Fibroblast of skin of right quadriceps (primary cell): ENCODE results near the gene STAT4.
A peak's percentile ranks its signal among the peaks of the same experiment; 100 is the strongest.
"Not testable (repeated sequence)": the region's sequence is repeated elsewhere in the genome, so short reads cannot be mapped to it uniquely, and the experiment has no call there.

Experiments used
- DNase-seq: peaks from one replicate; pipeline ENCODE4 v3.0.0-alpha.2; 2013

STAT4 gene

DNA sequence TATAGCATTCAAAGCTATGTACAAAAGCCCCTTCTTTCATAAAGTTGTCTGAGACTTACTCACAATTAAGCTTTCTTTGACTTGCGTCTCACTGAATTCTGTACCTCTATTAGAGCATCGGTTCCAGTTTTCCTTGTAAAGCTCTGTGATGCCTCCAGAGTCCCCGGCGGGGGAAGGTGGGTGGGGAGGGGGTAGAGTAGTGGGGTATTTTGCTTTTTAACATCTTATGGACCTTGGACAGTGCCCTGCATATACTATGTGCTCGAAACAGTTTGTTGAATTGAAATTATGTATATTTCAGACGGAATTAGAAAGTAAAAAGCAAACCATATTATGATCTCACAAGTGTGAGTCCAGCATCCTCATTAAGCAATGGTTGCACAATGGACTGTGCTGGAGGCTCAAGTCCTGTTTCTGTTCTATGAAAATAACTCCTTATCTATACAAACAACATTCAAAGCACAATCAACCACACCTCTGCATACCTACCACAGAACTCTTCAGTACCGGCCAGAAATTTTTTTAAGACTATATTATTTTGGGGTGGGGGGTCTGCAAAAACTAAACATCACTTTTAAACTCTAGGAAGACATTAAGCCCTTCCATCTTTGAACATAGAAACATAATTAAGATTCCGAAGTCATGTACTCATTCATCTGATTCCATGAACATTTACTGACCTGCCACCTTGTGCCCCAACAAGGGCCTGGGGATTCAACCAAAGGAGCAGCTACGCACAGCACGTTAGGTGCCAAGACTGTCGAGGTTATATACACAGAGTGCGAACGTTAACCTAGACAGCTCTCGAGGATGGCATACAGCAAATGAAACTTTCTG lies 137.7 kb downstream of the STAT4 start:
- DNase-seq, result no peak

DNA sequence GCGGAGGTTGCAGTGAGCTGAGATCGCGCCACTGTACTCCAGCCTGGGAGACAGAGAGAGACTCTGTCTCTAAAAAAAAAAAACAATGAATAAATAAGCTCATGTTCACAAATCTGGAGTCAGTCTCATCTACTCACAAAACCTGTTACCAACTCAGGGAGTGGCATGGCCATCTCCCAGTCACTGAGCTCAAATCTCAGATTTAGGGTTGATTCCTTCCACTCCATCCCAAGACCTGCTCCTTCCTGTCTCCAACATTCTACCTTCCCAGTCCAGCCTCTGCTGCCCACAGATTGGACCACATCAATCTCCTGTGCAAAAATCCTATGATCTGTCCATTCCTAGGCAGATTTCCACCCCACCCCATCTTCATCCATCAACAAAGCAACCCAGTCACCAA lies 138.4 kb downstream of the STAT4 start:
- DNase-seq, result no peak

DNA sequence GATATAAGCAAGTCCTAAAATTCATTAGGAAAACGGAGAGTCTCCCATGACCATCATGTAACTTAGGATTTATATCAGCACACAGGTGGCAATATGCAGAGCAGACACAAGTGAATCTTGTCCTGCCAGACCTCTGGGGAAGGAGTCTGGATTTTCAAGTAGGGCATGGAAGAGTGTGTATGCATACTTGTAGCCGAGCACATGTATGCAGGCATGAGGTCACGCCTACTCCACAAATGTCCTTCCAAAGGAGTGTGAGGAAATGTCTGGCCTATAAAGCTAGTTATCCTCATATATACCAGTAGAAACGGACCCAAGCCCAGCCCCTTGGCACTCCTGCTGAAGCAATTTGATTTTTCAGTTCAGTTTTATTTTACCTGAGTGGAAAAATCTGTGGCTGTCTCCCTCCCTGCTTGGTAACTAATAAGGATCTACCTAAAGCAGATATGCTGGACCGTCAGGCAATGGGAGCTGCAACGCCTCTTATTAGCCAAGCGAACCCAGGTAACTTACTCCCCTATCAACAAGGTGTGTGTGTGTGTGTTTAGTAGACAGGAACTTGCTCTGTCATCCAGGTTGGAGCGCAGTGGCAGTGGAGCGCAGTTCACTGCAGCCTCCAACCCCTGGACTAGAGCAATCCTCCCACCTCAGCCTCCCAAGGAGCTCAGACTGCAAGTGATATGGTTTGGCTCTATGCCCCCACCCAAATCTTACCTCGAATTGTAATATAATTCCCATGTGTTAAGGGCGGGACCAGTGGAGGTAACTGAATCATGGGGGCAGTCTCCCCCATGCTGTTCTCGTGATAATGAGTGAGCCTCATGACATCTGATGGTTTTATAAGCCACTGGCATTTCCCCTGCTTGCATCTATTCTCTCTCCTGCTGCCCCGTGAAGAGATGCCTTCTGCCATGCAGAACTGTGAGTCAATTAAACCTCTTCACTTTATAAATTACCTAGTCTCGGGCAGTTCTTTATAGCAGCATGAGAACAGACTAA lies 139.6 kb downstream of the STAT4 start:
- DNase-seq, result no peak

DNA sequence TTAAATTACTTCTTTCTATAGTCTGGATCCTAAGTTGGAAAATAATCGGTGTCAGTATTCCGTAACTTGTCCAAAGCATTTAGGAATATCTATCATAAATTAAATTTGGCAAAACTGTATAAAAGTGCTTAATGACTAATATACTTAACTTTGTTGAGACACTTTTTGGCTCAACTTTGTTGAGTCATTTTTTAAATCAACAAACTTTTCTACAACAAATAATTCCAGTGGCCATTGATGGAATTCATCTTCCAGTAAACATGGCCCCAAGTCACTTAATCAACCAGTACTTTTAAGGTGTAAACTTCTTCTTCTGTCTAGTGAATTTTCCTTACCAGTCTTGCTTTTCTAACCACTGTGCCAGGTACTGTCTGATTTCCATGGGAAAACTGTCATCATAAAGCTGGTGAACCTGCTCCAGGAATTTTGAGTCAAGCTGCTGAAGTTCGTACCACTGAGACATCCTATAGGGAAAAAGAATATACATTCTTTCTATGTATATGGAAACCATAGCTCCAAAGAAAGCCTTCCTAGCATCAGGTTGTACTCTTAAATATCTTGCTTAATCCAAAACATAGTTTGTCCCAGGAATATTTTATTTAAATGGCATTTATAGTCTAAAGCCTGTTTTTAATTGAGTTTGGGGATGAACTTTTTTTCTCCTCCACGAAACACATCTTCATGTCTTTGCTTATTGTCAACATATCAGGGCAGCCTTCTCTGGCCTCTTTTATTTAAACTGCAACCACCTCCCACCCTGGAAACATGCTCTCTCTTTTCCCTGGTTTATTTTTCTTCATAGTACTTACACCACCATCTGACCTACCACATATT lies 141.0 kb downstream of the STAT4 start:
- peak; percentile 23 for DNase-seq

DNA sequence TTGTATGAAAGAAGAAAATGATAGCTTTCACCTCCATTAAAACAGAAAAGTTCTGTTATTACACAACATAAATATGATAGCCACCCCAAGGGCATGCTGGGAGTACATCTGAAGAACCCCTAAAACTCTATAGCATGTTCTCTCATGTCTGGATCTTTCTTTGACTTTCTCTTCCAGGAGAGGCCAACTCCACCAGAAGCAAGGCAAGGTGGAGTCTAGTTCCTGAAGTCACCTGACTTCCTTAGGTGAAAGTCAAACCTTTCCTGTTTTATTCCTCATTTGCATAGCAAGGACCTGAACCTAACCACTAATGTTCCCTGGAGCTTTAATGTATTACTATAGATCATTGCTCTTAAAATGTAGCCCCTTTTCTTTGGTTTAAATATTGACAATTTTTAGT lies 142.5 kb downstream of the STAT4 start:
- no peak for DNase-seq

DNA sequence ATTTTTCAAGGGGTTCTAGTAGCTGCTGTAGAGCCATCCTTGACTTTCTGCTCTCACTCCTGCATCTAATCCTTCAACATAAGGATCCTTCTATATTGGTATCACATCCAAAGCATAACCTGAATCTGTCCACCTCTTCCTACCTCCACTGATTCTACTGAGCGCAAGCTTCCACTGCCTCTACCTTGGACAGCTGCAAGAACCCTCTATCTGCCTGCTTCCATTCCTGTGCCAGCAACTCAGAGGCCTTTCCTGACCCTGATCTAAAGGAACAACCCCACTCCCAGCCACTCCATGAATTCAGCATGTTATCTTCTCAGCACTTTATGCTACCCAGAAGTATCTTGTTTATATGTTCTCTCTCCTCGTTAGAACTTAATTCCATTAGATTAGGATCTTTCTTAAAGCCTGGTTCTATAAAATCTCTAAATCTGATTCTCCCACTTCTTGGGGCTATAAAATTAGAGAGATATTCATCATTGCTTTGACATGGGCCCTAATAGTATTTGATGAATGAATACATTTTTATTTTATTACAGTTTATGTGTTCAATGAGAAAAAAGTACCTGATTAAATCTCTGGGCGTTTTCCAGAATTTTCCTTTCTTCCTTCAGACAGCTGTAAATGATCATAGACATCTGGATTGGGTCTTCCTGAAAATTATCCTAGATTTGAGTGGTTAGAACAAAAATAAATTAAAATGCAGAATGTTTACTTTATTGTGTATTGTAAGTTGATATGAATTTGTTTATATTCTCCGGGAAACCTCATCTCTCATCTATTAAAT lies 143.6 kb downstream of the STAT4 start:
- DNase-seq, result no peak

DNA sequence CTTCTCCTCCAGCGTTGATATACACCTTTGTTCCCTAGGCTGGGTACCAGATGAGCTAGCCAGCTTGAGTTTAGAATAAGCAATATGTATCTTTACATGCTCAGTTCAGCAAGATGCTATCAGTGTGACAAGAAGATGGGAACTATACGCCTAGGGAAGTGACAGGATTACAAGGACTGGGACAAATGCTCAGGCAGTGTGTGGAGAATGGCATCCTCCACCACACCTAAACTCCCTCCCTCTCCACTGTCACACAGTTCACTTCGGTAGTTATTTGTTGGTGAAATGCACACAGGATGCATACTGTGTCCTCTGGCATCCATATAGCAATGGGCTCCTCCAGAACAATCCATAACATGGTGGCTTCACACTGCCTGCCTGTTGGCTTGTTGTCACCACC lies 144.5 kb downstream of the STAT4 start:
- DNase-seq, result no peak

DNA sequence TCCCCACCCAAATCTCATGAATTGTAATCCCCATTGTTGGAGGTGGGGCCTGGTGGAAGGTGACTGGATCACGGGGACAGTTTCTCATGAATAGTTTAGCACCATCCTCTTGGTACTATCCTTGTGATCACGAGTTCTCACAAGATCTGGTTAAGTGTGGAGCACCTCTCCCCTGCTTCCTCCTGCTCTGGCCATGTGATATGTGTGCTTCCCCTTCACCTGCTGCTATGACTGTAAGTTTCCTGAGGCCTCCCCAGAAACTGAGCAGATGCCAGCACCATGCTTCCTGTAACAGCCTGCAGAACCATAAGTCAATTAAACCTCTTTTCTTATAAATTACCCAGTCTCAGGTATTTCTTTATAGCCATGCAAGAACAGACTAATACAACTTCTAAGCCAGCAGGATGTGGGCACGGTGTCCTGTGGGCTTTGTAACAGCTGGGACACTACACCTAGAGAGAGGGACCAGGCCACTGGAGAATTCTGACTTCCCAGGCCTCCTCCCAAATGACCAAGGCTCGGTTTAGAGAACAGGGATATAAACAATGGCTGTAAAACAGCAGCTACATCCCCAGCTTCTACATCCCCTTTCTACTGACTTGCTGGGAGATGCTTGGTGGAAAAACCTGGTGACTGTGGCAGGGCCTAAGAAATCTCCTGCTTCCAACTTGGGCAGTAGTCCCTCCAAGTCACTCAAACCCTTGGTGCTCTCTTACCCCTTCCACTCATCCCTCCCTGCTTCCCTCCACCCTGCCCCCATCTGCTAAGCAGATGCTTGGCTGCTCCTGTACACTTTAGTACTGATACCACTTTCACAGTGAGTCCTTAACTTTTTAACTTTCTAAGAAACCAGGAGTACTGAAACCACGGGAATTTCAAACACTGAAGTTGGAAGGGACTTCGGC lies 147.1 kb downstream of the STAT4 start:
- no peak for DNase-seq

DNA sequence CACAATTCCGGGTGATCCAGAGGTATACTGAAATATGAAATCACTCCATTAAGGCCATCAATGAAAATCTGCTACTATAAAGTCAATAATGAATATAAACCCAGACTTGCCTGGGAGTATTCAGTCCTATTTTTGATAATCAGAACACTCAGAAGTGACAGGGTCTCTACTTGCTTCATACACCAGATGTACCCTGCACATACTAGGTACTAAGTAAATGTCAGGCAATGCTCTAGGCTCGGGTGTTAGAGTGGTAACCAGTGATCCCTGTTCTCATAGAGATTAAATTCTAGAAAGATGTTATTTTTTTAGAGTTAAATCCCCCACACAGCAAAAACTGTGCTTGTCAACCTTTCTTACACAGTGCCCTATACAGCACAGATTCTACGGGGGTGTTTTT lies 149.2 kb downstream of the STAT4 start:
- DNase-seq, result no peak

DNA sequence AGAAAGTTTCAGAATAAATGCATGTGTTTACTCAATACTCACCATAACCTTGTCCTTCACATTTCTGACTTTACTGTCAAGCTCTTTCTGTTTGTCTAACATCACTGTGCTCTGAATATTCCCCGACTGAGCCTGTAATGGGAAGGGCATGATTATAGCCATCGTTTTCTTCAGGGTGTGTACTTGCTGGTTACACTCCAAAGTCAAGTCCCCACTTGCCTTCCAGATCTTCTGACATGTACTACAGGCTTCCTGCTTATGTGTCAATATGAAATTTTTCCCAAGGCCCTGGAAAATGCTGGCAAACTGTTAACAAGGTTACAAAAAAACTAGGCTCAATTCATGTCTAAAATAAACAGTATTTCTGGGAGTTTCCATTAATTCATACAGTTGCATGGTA lies 149.8 kb downstream of the STAT4 start:
- no peak for DNase-seq

DNA sequence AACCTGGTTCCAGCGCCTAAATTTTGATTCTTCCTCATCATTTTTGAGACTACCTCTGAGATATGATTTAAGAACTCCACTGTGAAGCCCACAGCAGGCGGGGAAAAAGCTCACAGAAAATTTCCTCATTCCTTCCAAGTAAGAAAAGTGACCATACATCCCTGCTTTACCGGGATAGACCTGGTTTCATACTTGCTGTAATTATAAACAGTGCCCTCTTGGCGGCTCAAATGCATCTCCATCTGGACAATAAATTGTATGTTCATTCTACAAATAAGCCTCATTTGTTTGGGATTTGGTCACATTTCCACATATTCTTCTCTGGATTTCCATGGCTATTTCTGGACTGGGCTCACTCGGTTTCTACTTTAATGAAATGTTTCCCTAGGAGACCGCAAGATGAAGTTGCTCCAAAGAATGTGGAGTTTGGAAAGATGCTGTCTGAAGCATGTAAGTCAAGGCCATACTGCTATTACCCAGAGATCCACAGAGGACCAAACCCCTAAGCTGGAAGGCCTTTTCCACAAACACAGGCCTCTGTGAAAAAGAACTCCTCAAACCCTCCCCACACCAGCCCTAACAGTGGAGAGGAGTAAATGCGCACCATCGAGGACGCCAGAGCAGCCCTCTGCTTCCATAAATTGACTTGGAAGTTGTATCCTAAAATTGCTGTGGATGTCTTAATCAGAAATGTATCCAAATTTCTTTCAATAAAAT lies 150.7 kb downstream of the STAT4 start:
- DNase-seq, result no peak

DNA sequence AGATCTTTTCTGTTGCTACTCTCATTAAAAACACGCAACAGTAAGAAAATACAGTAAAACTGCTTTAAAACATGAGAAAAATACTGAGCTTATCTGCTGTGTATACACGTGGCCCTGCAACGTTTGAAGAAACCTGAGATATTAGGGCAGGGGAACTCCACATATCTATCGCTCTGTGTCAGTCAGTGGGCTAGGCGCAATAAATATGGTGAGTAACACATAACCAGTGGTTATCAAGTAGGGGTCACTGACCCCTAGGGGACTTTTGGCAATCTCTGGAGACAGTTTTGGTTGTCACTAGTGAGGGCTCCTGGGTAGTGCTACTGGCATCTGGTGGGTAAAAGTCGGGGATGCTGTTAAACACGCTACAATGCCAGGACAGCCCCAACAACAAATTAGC lies 151.7 kb downstream of the STAT4 start:
- no peak for DNase-seq

DNA sequence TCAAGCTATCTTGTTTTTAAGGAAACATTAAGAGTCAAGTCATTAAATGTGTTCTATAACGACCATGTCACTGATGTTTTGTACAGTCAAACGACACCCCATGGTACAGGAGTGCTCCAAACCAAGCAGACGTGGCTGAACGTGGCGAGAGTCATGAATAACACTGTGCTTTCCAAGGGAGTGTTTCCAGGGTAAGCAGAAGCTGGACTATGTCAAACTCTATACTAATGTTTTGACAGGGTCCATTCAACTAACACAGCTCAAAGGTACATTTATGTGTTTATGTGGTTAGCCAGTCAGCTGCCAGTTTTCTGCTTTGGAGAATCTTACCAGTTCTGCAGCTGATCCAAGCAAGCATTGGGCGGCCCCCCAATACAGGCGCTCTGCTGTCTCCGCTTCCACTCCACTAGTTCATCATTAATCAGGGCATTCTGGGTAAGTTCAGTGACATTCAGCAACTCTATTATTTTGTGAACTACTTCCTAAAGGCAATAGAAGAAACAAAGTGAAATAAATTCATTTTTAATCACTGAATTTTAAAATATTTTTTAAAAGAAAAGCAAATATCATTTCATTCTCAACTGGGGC lies 153.2 kb downstream of the STAT4 start:
- DNase-seq, result no peak

DNA sequence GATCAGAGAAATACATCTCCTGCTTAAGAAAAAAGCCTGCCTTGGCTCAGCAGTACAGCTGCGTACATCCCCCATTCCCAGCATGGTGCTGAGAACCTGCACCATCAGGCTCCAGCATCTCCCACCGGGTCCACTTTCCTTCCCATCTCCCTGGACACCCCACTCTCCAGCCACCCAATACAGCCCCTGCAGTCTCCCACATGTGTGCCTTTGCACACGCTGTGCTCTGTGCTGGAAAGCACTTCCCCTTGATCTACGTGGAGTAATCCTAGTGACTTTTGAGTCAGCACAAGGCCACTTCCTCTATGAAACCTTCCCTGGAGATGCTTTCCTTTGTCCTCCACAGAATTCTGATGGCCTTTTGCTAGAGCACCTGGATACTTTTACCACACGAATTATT lies 153.8 kb downstream of the STAT4 start:
- no peak for DNase-seq

DNA sequence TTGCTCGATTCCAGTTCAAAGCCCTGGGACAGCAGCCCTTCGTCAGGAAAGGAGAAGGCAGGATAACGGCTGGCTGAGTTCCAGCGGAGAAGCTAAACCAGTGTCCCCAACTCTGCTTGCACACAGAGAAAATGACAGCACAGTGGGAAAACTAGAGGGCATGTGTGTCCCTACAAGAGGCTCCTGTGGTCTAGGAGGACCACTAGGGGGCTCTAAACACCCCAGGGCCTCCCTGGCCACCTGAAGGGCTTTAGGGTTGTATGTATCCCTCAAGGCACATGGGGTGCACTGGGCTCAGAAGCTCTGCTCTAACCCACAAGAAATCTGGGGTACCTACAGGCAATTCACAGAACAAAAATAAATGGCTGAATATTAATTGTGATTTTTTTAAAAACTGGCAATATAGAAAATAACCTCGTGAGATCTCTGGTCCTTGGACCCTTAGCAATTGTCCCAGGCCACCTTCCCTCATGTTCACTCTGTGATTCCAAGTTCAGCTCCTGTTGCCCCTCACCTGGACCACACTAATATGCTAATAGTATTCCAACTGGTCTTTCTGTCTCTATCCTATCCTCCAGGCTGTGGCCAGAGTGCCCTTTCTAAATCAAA lies 154.4 kb downstream of the STAT4 start:
- DNase-seq, result peak; percentile 34

DNA sequence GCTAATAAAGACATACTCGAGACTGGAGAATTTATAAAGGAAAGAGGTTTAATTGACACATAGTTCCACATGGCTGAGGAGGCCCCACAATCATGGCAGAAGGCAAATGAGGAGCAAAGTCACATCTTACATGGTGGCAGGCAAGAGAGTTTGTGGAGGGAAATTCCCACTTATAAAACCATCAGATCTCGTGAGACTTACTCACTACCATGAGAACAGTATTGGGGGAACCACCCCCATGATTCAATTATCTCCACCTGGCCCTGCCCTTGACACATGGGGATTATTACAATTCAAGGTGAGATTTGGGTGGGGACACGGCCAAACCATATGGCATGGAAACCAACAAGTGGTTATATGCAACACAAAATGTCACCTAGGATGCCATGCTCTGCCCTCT lies 155.5 kb downstream of the STAT4 start:
- not testable (repeated sequence) for DNase-seq

DNA sequence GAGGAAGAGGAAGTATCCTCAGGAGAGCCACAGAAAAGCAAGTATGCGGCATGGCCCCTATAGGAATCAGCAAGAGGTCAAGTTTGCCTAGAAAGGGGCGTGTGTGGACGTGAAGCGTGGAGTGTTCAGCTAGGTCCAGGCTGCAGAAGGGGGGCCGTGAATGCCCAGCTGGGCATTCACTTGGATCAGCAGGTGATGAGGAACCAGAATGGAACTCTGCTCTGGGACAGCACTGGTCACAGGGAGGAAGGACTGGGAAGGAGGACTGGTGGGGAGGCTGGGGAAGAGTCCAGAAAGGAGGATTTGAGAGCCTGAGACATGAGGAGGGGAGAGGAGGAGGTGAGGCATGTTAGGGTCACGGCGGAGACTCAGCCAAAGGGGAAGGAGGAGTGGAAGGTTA lies 156.6 kb downstream of the STAT4 start:
- no peak for DNase-seq

DNA sequence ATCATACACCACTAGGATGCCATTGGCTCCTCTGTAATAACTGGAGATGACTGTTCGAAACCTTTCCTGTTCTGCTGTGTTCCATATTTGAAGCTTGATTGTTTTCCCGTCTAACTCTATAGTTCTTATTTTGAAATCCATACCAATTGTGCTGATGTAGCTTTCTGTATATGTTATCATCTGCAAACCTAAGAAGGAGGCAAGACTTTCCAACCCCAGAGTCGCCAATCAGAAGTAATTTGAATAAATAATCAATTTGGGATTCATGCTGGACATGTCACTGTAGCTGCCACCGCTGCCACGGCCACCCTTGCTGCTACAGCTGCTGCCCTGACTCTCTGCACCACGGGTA lies 157.5 kb downstream of the STAT4 start:
- no peak for DNase-seq

DNA sequence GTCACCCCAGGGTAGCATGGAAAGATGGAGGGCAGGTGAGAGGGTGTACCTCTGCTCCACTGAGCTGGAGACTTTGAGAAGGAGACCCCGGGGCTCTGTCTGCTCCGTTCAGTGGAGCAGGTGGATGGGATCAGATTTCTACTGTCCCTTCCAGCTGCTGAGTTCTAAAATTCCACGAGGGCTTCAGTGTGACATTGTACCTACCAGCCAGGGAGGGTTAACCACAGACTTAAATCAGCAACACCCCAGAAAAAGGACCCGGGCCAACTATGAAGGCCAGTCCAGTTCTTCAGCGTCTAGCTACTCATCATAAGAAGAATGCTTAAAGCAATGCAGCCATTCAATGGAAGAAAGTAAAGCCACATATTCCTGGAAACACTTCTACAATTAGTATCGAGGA lies 160.7 kb downstream of the STAT4 start:
- no peak for DNase-seq

DNA sequence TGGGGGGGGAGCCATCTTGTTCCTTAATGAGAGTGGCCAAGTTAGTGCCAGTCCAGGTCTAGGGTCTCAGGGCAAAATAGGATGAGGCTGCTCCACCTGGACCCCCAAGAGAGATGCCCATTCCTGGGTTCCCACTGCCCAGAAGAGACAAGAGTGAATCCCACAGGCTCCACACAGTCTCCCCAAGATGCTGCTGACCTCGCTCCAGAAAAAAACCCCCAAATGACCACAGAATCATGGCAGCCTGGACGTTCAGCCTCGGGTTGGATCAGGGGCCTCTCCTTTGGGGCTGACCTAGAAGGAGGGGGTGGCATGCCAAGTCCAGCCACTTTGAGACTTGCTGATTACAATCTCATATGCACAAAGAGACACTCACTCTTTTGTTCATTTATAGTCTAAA lies 161.9 kb downstream of the STAT4 start:
- no peak for DNase-seq
